ENCODE data around the gene CEP162.
"Not testable (repeated sequence)": the region's sequence is repeated elsewhere in the genome, so short reads cannot be mapped to it uniquely, and the experiment has no call there.

The CEP162 gene

DNA sequence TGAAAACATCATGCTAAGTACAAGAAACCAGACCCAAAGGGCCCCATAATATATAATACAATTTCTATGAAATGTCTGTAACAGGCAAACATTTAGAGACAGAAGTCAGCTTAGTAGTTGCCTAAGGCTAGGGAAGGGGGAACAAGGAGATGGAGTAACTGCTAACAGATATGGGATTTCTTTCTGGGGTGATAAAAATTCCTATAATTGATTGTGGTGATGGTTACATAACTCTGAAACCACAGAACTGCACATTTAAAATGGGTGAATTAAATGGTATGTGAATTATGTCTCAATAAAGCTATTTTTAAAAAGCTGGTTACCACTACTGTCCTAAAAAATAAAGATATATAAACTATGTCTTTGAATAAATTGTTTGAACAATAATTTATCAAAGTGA, 3.2 kb downstream of the CEP162 start:
- H3K79me2 ChIP-seq (ENCODE audit: control insufficient read depth, insufficient read depth, low read length, unreplicated experiment) = peaks cover 6% of the 10 kb centered on the region
- H3K27ac ChIP-seq (ENCODE audit: low read depth, low read length) = no peak overlapping the region
- no peak overlapping the region for H3K4me3 ChIP-seq (ENCODE audit: low read depth, low read length)
- H3K4me1 ChIP-seq (ENCODE audit: control insufficient read depth, insufficient read depth, low read length, unreplicated experiment) = peaks cover 12% of the 10 kb centered on the region
- no peak overlapping the region for H2AFZ ChIP-seq (ENCODE audit: low read length, unreplicated experiment)
- no peaks in the 10 kb centered on the region for H3K27me3 ChIP-seq (ENCODE audit: insufficient read depth, low read length)
- H3K36me3 ChIP-seq (ENCODE audit: insufficient read depth, low read length) = no peaks in the 10 kb centered on the region

- H3K4me1 ChIP-seq (ENCODE audit: control insufficient read depth, insufficient read depth, low read length, unreplicated experiment) = peaks cover 12% of the 10 kb centered on the region
- H2AFZ ChIP-seq (ENCODE audit: low read length, unreplicated experiment); H3K79me2 ChIP-seq (ENCODE audit: control insufficient read depth, insufficient read depth, low read length, unreplicated experiment); H3K27me3 ChIP-seq (ENCODE audit: insufficient read depth, low read length); H3K4me3 ChIP-seq (ENCODE audit: low read depth, low read length); H3K36me3 ChIP-seq (ENCODE audit: insufficient read depth, low read length); H3K27ac ChIP-seq (ENCODE audit: low read depth, low read length): not testable (repeated sequence)
Observed at GRCh38 chr6:84223608-84224007, 3.8 kb downstream of the CEP162 start.

DNA sequence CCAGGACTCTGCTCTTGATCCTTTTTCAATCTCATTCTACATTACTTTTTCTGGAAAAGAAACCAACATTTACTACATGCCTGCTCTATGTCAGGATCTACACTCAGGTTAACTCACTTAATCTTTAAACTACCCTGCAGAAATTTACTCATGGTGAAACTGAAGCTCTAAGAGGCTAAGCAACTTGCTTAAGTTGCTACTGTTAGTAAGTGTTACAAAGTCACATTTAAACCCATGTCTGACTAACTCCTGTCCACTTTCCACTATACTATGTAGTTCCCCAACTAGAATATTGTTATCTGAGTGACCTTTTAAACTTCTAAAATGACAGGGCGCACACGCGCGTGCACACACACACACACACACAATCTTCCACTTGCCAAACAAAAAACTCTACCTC, 5.0 kb downstream of the CEP162 start:
- Histone ChIP-seq H3K36me3 (ENCODE audit: insufficient read depth, low read length) (no peaks in the 10 kb centered on the region), H3K27ac (ENCODE audit: low read depth, low read length) (no peak overlapping the region), H3K79me2 (ENCODE audit: control insufficient read depth, insufficient read depth, low read length, unreplicated experiment) (peaks cover 6% of the 10 kb centered on the region), H3K27me3 (ENCODE audit: insufficient read depth, low read length) (no peaks in the 10 kb centered on the region), H3K4me3 (ENCODE audit: low read depth, low read length) (no peak overlapping the region), H3K4me1 (ENCODE audit: control insufficient read depth, insufficient read depth, low read length, unreplicated experiment) (peaks cover 7% of the 10 kb centered on the region), H2AFZ (ENCODE audit: low read length, unreplicated experiment) (no peak overlapping the region)

DNA sequence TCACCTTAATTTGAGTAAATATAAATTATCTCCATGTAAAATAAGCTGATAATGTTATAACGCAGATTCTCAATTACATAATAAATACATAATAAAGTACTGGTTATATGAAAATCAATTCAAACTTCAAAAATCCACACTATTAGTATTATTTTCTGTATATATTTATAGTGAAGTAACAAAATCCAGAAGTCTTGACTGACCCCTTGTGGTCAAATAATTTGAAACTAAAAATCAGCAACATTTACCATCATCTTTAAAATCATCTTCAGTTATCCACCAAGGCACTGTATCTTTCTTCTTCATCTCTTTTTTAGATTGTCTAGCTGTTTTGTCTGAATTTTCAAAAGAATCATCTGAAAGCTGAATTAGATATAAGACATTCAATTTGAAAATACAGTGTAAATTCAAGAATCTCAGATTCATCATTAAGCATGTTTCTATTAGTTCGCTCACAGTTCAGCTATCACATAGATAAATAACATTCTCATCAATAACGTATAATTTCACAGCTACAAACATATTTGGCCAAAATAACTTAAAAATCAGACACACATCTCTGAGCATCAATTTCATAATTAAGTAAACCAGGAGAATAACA, 6.5 kb downstream of the CEP162 start:
- no peak overlapping the region for H3K27ac ChIP-seq (ENCODE audit: low read depth, low read length)
- no peaks in the 10 kb centered on the region for H3K36me3 ChIP-seq (ENCODE audit: insufficient read depth, low read length)
- H3K79me2 ChIP-seq (ENCODE audit: control insufficient read depth, insufficient read depth, low read length, unreplicated experiment) = no peaks in the 10 kb centered on the region
- no peaks in the 10 kb centered on the region for H3K4me1 ChIP-seq (ENCODE audit: control insufficient read depth, insufficient read depth, low read length, unreplicated experiment)
- H2AFZ ChIP-seq (ENCODE audit: low read length, unreplicated experiment) = no peak overlapping the region
- H3K27me3 ChIP-seq (ENCODE audit: insufficient read depth, low read length) = no peaks in the 10 kb centered on the region
- H3K4me3 ChIP-seq (ENCODE audit: low read depth, low read length) = no peak overlapping the region

DNA sequence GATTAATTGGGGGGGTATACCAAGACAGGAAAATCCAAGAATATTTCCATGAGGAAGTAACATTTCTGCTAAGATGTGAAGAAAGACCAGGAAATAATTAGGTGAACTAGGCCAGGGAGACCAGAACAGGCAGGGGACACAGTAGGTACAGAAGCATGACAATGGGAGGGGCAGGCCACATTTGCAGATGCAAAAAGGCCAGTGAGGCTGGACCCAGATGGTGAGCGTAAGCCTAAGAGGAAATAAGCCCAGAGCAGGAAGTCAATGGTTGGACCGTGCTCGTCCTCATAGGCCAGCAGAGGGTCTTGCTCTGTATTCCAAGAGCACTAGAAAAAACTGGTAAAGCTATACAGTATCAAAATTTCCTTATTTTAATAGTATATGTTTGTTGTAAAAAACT, 9.4 kb downstream of the CEP162 start:
- no peaks in the 10 kb centered on the region for H3K36me3 ChIP-seq (ENCODE audit: insufficient read depth, low read length)
- no peak overlapping the region for H3K27ac ChIP-seq (ENCODE audit: low read depth, low read length)
- no peaks in the 10 kb centered on the region for H3K79me2 ChIP-seq (ENCODE audit: control insufficient read depth, insufficient read depth, low read length, unreplicated experiment)
- no peaks in the 10 kb centered on the region for H3K27me3 ChIP-seq (ENCODE audit: insufficient read depth, low read length)
- H3K4me1 ChIP-seq (ENCODE audit: control insufficient read depth, insufficient read depth, low read length, unreplicated experiment) = no peaks in the 10 kb centered on the region
- no peak overlapping the region for H2AFZ ChIP-seq (ENCODE audit: low read length, unreplicated experiment)
- H3K4me3 ChIP-seq (ENCODE audit: low read depth, low read length) = no peak overlapping the region

GRCh38 chr6:84213217-84213616, 14.2 kb downstream of the CEP162 start:
- Histone ChIP-seq H3K4me1 (ENCODE audit: control insufficient read depth, insufficient read depth, low read length, unreplicated experiment) (no peaks in the 10 kb centered on the region), H3K27ac (ENCODE audit: low read depth, low read length) (no peak overlapping the region)

GRCh38 chr6:84204011-84204410, 23.4 kb downstream of the CEP162 start:
- peaks cover 11% of the 10 kb centered on the region for H3K4me1 ChIP-seq (ENCODE audit: control insufficient read depth, insufficient read depth, low read length, unreplicated experiment)
- H3K4me3 ChIP-seq (ENCODE audit: low read depth, low read length) = no peak overlapping the region
- no peak overlapping the region for H2AFZ ChIP-seq (ENCODE audit: low read length, unreplicated experiment)
- peaks cover 3% of the 10 kb centered on the region; the same call in 1 of the 2 replicates for H3K36me3 ChIP-seq (ENCODE audit: insufficient read depth, low read length)
- no peak overlapping the region for H3K27ac ChIP-seq (ENCODE audit: low read depth, low read length)
- no peaks in the 10 kb centered on the region for H3K79me2 ChIP-seq (ENCODE audit: control insufficient read depth, insufficient read depth, low read length, unreplicated experiment)
- no peaks in the 10 kb centered on the region for H3K27me3 ChIP-seq (ENCODE audit: insufficient read depth, low read length)

More at GRCh38 chr6:84213217-84213616, 14.2 kb downstream of the CEP162 start:
- H3K4me3 ChIP-seq (ENCODE audit: low read depth, low read length) = no peak overlapping the region
- no peaks in the 10 kb centered on the region for H3K36me3 ChIP-seq (ENCODE audit: insufficient read depth, low read length)
- H3K27me3 ChIP-seq (ENCODE audit: insufficient read depth, low read length) = no peaks in the 10 kb centered on the region
- H3K79me2 ChIP-seq (ENCODE audit: control insufficient read depth, insufficient read depth, low read length, unreplicated experiment) = no peaks in the 10 kb centered on the region
- no peak overlapping the region for H2AFZ ChIP-seq (ENCODE audit: low read length, unreplicated experiment)

- H3K36me3 ChIP-seq (ENCODE audit: insufficient read depth, low read length); H3K79me2 ChIP-seq (ENCODE audit: control insufficient read depth, insufficient read depth, low read length, unreplicated experiment); H3K27me3 ChIP-seq (ENCODE audit: insufficient read depth, low read length); H2AFZ ChIP-seq (ENCODE audit: low read length, unreplicated experiment); H3K27ac ChIP-seq (ENCODE audit: low read depth, low read length); H3K4me3 ChIP-seq (ENCODE audit: low read depth, low read length): not testable (repeated sequence)
- H3K4me1 ChIP-seq (ENCODE audit: control insufficient read depth, insufficient read depth, low read length, unreplicated experiment) = peaks cover 11% of the 10 kb centered on the region
Observed at GRCh38 chr6:84199987-84200386, 27.5 kb downstream of the CEP162 start.

- Histone ChIP-seq H3K4me3 (ENCODE audit: low read depth, low read length) (no peak overlapping the region), H3K79me2 (ENCODE audit: control insufficient read depth, insufficient read depth, low read length, unreplicated experiment) (no peaks in the 10 kb centered on the region), H3K4me1 (ENCODE audit: control insufficient read depth, insufficient read depth, low read length, unreplicated experiment) (peaks cover 21% of the 10 kb centered on the region), H3K27me3 (ENCODE audit: insufficient read depth, low read length) (no peaks in the 10 kb centered on the region), H3K27ac (ENCODE audit: low read depth, low read length) (no peak overlapping the region), H3K36me3 (ENCODE audit: insufficient read depth, low read length) (peaks cover 11% of the 10 kb centered on the region; the same call in 1 of the 2 replicates), H2AFZ (ENCODE audit: low read length, unreplicated experiment) (no peak overlapping the region)
Observed at GRCh38 chr6:84197708-84198107, 29.7 kb downstream of the CEP162 start.

GRCh38 chr6:84193114-84193708, 34.2 kb downstream of the CEP162 start:
- peaks cover 14% of the 10 kb centered on the region for H3K4me1 ChIP-seq (ENCODE audit: control insufficient read depth, insufficient read depth, low read length, unreplicated experiment)
- H3K36me3 ChIP-seq (ENCODE audit: insufficient read depth, low read length) = peaks cover 27% of the 10 kb centered on the region
- no peaks in the 10 kb centered on the region for H3K79me2 ChIP-seq (ENCODE audit: control insufficient read depth, insufficient read depth, low read length, unreplicated experiment)
- peak overlapping the region; percentile 48 for H3K27ac ChIP-seq (ENCODE audit: low read depth, low read length)
- H3K4me3 ChIP-seq (ENCODE audit: low read depth, low read length) = no peak overlapping the region
- H3K27me3 ChIP-seq (ENCODE audit: insufficient read depth, low read length) = no peaks in the 10 kb centered on the region
- no peak overlapping the region for H2AFZ ChIP-seq (ENCODE audit: low read length, unreplicated experiment)

DNA sequence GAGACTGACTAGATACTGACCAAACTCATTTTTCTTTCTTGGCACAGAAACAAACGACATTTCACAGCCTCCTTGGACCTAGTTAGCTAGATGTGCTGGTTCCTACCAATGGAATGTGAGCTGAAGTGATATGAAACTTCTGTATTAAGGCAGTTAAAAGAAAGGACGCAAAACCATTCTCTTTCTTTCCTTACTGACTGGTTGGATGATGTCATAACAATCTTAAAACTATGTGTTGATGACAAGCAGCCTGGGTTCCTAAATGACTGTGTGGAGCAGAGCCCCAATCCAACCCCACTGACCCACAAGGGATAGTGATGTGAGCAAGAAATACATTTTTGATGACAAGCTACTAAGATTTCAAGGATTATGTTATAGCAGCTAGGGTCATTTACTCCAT, 35.6 kb downstream of the CEP162 start:
- Histone ChIP-seq H3K4me3 (ENCODE audit: low read depth, low read length) (no peak overlapping the region), H3K4me1 (ENCODE audit: control insufficient read depth, insufficient read depth, low read length, unreplicated experiment) (peaks cover 14% of the 10 kb centered on the region), H3K27ac (ENCODE audit: low read depth, low read length) (no peak overlapping the region), H3K27me3 (ENCODE audit: insufficient read depth, low read length) (no peaks in the 10 kb centered on the region), H3K36me3 (ENCODE audit: insufficient read depth, low read length) (peaks cover 27% of the 10 kb centered on the region), H3K79me2 (ENCODE audit: control insufficient read depth, insufficient read depth, low read length, unreplicated experiment) (no peaks in the 10 kb centered on the region), H2AFZ (ENCODE audit: low read length, unreplicated experiment) (no peak overlapping the region)

All from ACC112 (cell line).